DMS 273 (cell line): ENCODE measurements around the gene CTNNA1.

Experiments
- DNase-seq: peaks from one replicate; lab custom pipeline; 2025; ENCODE audit not compliant: unreplicated experiment; lab: John Stamatoyannopoulos, UW

CTNNA1 gene

GRCh38 chr5:138956801-138957200 is 203.6 kb downstream of the CTNNA1 start:
- no peak for DNase-seq

- peak; percentile 31 for DNase-seq
These were observed 207.0 kb downstream of the CTNNA1 start for GRCh38 chr5:138960145-138960692.

GRCh38 chr5:138961221-138961620 is 208.0 kb downstream of the CTNNA1 start:
- peak; percentile 32 for DNase-seq

GRCh38 chr5:138961729-138962128 is 208.5 kb downstream of the CTNNA1 start:
- no peak for DNase-seq

- no peak for DNase-seq
These were observed 209.6 kb downstream of the CTNNA1 start for GRCh38 chr5:138962614-138963370.

GRCh38 chr5:138963763-138964371 is 210.6 kb downstream of the CTNNA1 start:
- no peak for DNase-seq

- no peak for DNase-seq
These were observed 211.5 kb downstream of the CTNNA1 start for GRCh38 chr5:138964647-138965201.

GRCh38 chr5:138965626-138966025 is 212.4 kb downstream of the CTNNA1 start:
- DNase-seq, result no peak

GRCh38 chr5:138966236-138966985 is 213.2 kb downstream of the CTNNA1 start:
- no peak for DNase-seq

GRCh38 chr5:138967791-138968448 is 214.7 kb downstream of the CTNNA1 start:
- DNase-seq, result peak; percentile 37

- no peak for DNase-seq
These were observed 215.4 kb downstream of the CTNNA1 start for GRCh38 chr5:138968601-138969000.

- DNase-seq, result peak; percentile 63
These were observed 216.2 kb downstream of the CTNNA1 start for GRCh38 chr5:138969323-138970002.

- peak; percentile 77 for DNase-seq
These were observed 219.0 kb downstream of the CTNNA1 start for GRCh38 chr5:138972230-138972629.

- peak; percentile 38 for DNase-seq
These were observed 219.6 kb downstream of the CTNNA1 start for GRCh38 chr5:138972836-138973235.

- DNase-seq, result peak; percentile 58
These were observed 221.2 kb downstream of the CTNNA1 start for GRCh38 chr5:138974227-138975063.

- no peak for DNase-seq
These were observed 222.0 kb downstream of the CTNNA1 start for GRCh38 chr5:138975098-138975847.

- DNase-seq, result no peak
These were observed 224.9 kb downstream of the CTNNA1 start for GRCh38 chr5:138978080-138978479.

- DNase-seq, result no peak
These were observed 225.4 kb downstream of the CTNNA1 start for GRCh38 chr5:138978581-138978980.
